ENCODE data around the gene HDAC1.

Gene HDAC1

GRCh38 chr1:32316903-32317277, 25.0 kb downstream of the HDAC1 start:
- TF ChIP-seq FOXP2 (optimal IDR thresholded peaks at IDR 0.05; ENCODE audit: borderline replicate concordance, extremely low read depth, extremely low read length, insufficient read depth) (no peak), POLR2AphosphoS5 (IDR thresholded peaks at IDR 0.05; ENCODE audit: low read depth, low read length) (no peak), TAF1 (IDR thresholded peaks at IDR 0.05; ENCODE audit: borderline replicate concordance, insufficient read depth, low read length) (no peak), SIN3A (IDR thresholded peaks at IDR 0.05; ENCODE audit: borderline replicate concordance, insufficient read depth, low read length) (no peak), REST (IDR thresholded peaks at IDR 0.05; ENCODE audit: insufficient read depth in 1 of 2, low read depth in 2 of 2, low read length in 2 of 2) (no peak)

DNA sequence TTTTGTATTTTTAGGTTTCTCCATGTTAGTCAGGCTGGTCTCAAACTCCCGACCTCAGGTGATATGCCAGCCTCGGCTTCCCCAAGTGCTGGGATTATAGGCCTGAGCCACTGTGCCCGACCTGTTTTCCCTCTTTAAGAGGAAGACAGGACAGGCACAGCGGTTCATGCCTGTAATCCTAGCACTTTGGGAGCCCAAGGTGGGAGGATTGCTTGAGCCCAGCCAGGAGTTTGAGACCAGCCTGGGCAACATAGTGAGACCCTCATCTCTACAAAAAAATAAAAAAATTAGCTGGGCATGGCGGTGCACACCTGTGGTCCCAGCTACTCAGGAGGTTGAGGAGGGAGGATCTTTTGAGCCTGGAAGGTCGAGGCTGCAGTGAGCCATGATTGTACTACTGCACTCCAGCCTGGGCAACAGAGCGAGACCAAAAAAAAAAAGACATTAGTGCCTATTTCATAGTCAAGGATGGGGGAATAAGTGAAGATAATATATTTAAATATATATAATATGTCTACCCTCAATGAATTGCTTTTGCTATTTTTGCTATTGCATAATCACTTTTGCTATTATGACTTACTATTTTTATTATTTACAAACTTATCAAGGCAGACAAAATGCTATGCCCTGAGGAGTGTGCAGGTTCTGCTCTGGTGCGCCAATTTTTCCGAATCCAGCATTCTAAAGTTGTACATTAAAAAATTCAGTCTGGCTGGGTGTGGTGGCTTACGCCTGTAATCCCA, 26.4 kb downstream of the HDAC1 start:
- TF ChIP-seq POLR2AphosphoS5 (IDR thresholded peaks at IDR 0.05; ENCODE audit: low read depth, low read length) (no peak), SIN3A (IDR thresholded peaks at IDR 0.05; ENCODE audit: borderline replicate concordance, insufficient read depth, low read length) (no peak), TAF1 (IDR thresholded peaks at IDR 0.05; ENCODE audit: borderline replicate concordance, insufficient read depth, low read length) (no peak), REST (IDR thresholded peaks at IDR 0.05; ENCODE audit: insufficient read depth in 1 of 2, low read depth in 2 of 2, low read length in 2 of 2) (no peak), FOXP2 (optimal IDR thresholded peaks at IDR 0.05; ENCODE audit: borderline replicate concordance, extremely low read depth, extremely low read length, insufficient read depth) (no peak)

GRCh38 chr1:32321712-32322291, 29.9 kb downstream of the HDAC1 start:
- no peak for TF ChIP-seq REST (IDR thresholded peaks at IDR 0.05; ENCODE audit: insufficient read depth in 1 of 2, low read depth in 2 of 2, low read length in 2 of 2)
- TF ChIP-seq TAF1 (IDR thresholded peaks at IDR 0.05; ENCODE audit: borderline replicate concordance, insufficient read depth, low read length) = no peak
- TF ChIP-seq SIN3A (IDR thresholded peaks at IDR 0.05; ENCODE audit: borderline replicate concordance, insufficient read depth, low read length) = 0 out of 2 replicates have a peak, but pooled peaks have one; percentile 36
- no peak for TF ChIP-seq POLR2AphosphoS5 (IDR thresholded peaks at IDR 0.05; ENCODE audit: low read depth, low read length)
- peak; percentile 67 for TF ChIP-seq FOXP2 (optimal IDR thresholded peaks at IDR 0.05; ENCODE audit: borderline replicate concordance, extremely low read depth, extremely low read length, insufficient read depth)

DNA sequence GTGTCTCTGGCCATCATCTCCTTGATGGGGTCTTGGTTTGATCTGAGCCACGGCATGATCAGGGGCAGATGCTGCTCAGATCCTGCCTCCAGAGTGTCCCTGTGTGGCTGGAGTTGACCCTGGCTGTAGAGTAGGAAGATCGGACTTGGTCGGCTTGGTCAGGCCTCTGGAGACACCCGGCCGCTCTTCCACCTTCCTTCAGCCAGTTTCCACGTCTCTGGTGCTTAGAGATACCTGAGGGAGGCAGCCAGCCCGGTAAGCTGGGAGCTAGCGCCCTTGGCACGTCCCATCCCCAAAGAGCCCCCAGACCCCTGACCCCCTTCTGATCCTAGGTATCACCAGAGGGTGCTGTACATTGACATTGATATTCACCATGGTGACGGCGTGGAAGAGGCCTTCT, 35.3 kb downstream of the HDAC1 start:
- no peak for TF ChIP-seq POLR2AphosphoS5 (IDR thresholded peaks at IDR 0.05; ENCODE audit: low read depth, low read length)
- TF ChIP-seq FOXP2 (optimal IDR thresholded peaks at IDR 0.05; ENCODE audit: borderline replicate concordance, extremely low read depth, extremely low read length, insufficient read depth) = no peak
- no peak for TF ChIP-seq TAF1 (IDR thresholded peaks at IDR 0.05; ENCODE audit: borderline replicate concordance, insufficient read depth, low read length)
- no peak for TF ChIP-seq SIN3A (IDR thresholded peaks at IDR 0.05; ENCODE audit: borderline replicate concordance, insufficient read depth, low read length)
- TF ChIP-seq REST (IDR thresholded peaks at IDR 0.05; ENCODE audit: insufficient read depth in 1 of 2, low read depth in 2 of 2, low read length in 2 of 2) = no peak

Data from PFSK-1 (cell line).